ENCODE data around the gene SHC3.

DNA sequence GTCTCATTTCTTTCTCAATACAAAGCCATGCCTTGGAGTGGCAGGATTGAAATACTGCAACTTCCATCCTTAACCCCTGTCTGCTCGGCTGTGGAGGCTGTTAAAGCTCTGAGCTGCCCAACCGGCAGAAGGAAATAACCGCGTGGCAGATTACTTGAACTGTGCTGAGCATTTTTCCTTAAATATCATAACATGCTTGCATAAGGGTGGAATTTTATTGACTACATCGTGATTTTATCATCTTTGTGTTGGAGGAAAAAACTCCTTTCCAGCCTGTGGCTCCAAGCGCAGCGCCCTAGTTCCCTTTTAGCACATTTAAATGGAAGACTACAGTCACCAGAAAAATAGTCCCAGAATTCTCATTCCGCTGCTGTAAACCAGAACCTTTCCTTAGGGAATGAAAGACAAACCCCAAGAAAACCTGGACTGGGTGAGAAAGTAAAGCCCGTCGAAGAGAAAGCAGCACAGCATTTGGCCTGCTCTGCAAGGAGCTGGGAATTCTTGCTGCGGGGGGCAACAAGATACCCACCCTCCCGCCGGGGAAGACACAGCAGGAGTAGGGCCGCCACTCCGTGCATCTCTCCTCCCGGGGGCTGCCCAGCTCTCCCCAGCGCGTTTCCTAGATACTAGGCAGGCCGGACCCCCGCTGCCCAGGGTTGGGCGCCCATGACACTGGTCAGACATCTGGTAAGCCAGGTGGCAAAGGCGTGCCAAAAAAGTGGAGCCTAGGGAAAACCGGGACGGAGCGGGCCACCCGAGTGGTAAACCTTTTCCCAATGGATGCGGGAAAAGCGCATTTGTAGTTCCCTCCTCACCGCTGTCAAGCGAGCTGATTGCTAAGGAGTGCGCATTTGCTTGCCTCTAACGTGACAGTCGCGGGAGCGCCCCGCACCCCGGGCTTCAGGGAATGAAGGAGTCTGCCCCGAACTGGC is 1.3 kb downstream of the SHC3 start:
- TF ChIP-seq, protein P1, sequence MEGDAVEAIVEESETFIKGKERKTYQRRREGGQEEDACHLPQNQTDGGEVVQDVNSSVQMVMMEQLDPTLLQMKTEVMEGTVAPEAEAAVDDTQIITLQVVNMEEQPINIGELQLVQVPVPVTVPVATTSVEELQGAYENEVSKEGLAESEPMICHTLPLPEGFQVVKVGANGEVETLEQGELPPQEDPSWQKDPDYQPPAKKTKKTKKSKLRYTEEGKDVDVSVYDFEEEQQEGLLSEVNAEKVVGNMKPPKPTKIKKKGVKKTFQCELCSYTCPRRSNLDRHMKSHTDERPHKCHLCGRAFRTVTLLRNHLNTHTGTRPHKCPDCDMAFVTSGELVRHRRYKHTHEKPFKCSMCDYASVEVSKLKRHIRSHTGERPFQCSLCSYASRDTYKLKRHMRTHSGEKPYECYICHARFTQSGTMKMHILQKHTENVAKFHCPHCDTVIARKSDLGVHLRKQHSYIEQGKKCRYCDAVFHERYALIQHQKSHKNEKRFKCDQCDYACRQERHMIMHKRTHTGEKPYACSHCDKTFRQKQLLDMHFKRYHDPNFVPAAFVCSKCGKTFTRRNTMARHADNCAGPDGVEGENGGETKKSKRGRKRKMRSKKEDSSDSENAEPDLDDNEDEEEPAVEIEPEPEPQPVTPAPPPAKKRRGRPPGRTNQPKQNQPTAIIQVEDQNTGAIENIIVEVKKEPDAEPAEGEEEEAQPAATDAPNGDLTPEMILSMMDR (IDR thresholded peaks at IDR 0.05; ENCODE audit: low read depth, low read length) = no peak
- TF ChIP-seq POLR2A (IDR thresholded peaks at IDR 0.05; ENCODE audit: extremely low read depth, insufficient read length) = no peak
- TF ChIP-seq, protein P2, sequence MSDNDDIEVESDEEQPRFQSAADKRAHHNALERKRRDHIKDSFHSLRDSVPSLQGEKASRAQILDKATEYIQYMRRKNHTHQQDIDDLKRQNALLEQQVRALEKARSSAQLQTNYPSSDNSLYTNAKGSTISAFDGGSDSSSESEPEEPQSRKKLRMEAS (IDR thresholded peaks at IDR 0.05; ENCODE audit: low read depth, low read length) = no peak; the same call in 1 of the 2 replicates

All from NB4 (cell line).